K562 (cell line): ENCODE data around the gene MECP2. TPM values are rescaled to one million over a fixed set of nuclear protein-coding genes. Genes with fewer than 3 reads are reported as not detected.
A peak's percentile ranks its signal among the peaks of the same experiment; 100 is the strongest.

Experiments
- CBFA2T2 ChIP-seq: fragments of 450-650 bp; conservative IDR thresholded peaks from 2 replicates; pipeline ENCODE4 v1.6.1; 2017; ENCODE audit warnings: mild to moderate bottlenecking
- CREBBP ChIP-seq: IDR thresholded peaks from one replicate; pipeline ENCODE4 v1.6.1; 2012; ENCODE audit warnings: low read depth, mild to moderate bottlenecking, control low read depth, inconsistent platforms, low read length
- E2F3 ChIP-seq: fragments of 250-450 bp; sonication (Bioruptor Pico); IDR thresholded peaks from 2 replicates; pipeline ENCODE4 v1.4.0; 2020; ENCODE audit warnings: mild to moderate bottlenecking
- ESRRA ChIP-seq: fragments of 450-650 bp; IDR thresholded peaks from 2 replicates; pipeline ENCODE4 v1.6.1; 2014; ENCODE audit warnings: low read depth, mild to moderate bottlenecking, moderate library complexity, borderline replicate concordance
- FOXJ2 ChIP-seq: fragments of 200-800 bp; sonication (Bioruptor generic); IDR thresholded peaks from 2 replicates; pipeline ENCODE4 v1.6.1; 2016; ENCODE audit warnings: missing genetic modification characterization, missing compliant biosample characterization
- GATA2 ChIP-seq: sonication (generic); formaldehyde crosslinking; IDR thresholded peaks from 2 replicates; pipeline ENCODE4 v1.4.0; 2020; ENCODE audit warnings: mild to moderate bottlenecking, missing genetic modification reagents
- IFI16 ChIP-seq: fragments of 250-450 bp; sonication (Bioruptor Pico); IDR thresholded peaks from 2 replicates; pipeline ENCODE4 v2.1.2; 2022; ENCODE audit warnings: mild to moderate bottlenecking, inconsistent platforms
- KAT7 ChIP-seq: sonication (generic); formaldehyde crosslinking; IDR thresholded peaks from 2 replicates; pipeline ENCODE4 v1.8.0; 2022; ENCODE audit warnings: missing genetic modification reagents, mild to moderate bottlenecking, borderline replicate concordance
- KHSRP ChIP-seq: fragments of 450-650 bp; IDR thresholded peaks from 2 replicates; pipeline ENCODE4 v1.6.1; 2017
- KLF13 ChIP-seq: fragments of 450-650 bp; IDR thresholded peaks from 2 replicates; pipeline ENCODE4 v1.6.1; 2016; ENCODE audit warnings: missing genetic modification characterization, low read depth, mild to moderate bottlenecking, missing compliant biosample characterization, moderate library complexity, borderline replicate concordance
- MAFK ChIP-seq: IDR thresholded peaks from 2 replicates; pipeline ENCODE4 v1.6.1; 2011; ENCODE audit warnings: low read length, improper control_type of control experiment
- POLR2A ChIP-seq: fragments of 450-650 bp; conservative IDR thresholded peaks from 2 replicates; pipeline ENCODE4 v1.6.1; 2016
- RBBP5 ChIP-seq: fragments of 200-600 bp; sonication (generic); IDR thresholded peaks from 2 replicates; pipeline ENCODE4 v1.6.1; 2012; ENCODE audit warnings: borderline replicate concordance, mild to moderate bottlenecking, low read length, control low read depth, inconsistent platforms; ENCODE audit not compliant: insufficient read depth, poor library complexity, severe bottlenecking
- RBM39 ChIP-seq: fragments of 200-400 bp; formaldehyde crosslinking; optimal IDR thresholded peaks from 2 replicates; pipeline ENCODE3; 2018; ENCODE audit warnings: low read depth, low read length
- YY1 ChIP-seq, 3 experiments: IDR thresholded peaks; 2 replicates each; pipeline ENCODE4 v1.6.1; 2011; ENCODE audit warnings: low read length in 2 of 3, mild to moderate bottlenecking in 2 of 3, moderate library complexity in 2 of 3, borderline replicate concordance in 1 of 3, control low read depth in 1 of 3, low read depth in 1 of 3; ENCODE audit not compliant: insufficient read depth in 3 of 3, insufficient replicate concordance in 2 of 3, control insufficient read depth in 1 of 3, insufficient read length in 1 of 3; ENCODE audit errors: extremely low read depth in 1 of 3
- ZNF165 ChIP-seq: fragments of 250-450 bp; sonication (Bioruptor Pico); IDR thresholded peaks from 2 replicates; pipeline ENCODE4 v1.4.0; 2020; ENCODE audit warnings: borderline replicate concordance
- ZNF551 ChIP-seq: fragments of 250-450 bp; sonication (Bioruptor Pico); IDR thresholded peaks from 2 replicates; pipeline ENCODE4 v1.5.0; 2021; ENCODE audit warnings: mild to moderate bottlenecking, moderate library complexity
- ZNF76 ChIP-seq: fragments of 250-450 bp; sonication (Bioruptor Pico); IDR thresholded peaks from 2 replicates; pipeline ENCODE4 v1.4.0; 2020; ENCODE audit warnings: mild to moderate bottlenecking, moderate library complexity, borderline replicate concordance
- ZNF79 ChIP-seq: fragments of 250-450 bp; sonication (Bioruptor Pico); IDR thresholded peaks from 2 replicates; pipeline ENCODE4 v1.4.0; 2020; ENCODE audit warnings: low read depth, mild to moderate bottlenecking, moderate library complexity
- ZSCAN32 ChIP-seq: fragments of 450-650 bp; formaldehyde crosslinking; IDR thresholded peaks from 2 replicates; pipeline ENCODE4 v1.4.0; 2020; ENCODE audit warnings: mild to moderate bottlenecking, moderate library complexity
- polyA plus RNA-seq, 8 experiments: library from polyadenylated mRNA; depleted of rRNA in 4 of 8; stranded (reverse) in 5 of 8; unstranded in 3 of 8; fragments of >200 nt; fragmentation: Nextera tagmentation in 2 of 8; fragmentation: Illumina TruSeq in 1 of 8; extraction: Ambion mirVana in 2 of 8; extraction: Trizol in 1 of 8; gene quantifications; 2 replicates each; pipeline versions ENCODE4 v1.2.1 to v1.2.3, GENCODE V29; 2011 to 2014; ENCODE audit warnings: inconsistent platforms in 1 of 8, missing spikeins in 1 of 8
- total RNA-seq, 7 experiments: library from RNA; depleted of rRNA in 6 of 7; stranded (reverse); fragments of >200 nt in 6 of 7; fragmentation: Illumina TruSeq in 2 of 7; extraction: Trizol in 2 of 7; gene quantifications; 2 replicates each; pipeline versions ENCODE4 v1.2.1 to v1.2.3, GENCODE V29; 2011 to 2021; ENCODE audit warnings: low replicate concordance in 1 of 7
- TF ChIP-seq, protein P1 (sequence below): sonication (generic); formaldehyde crosslinking; IDR thresholded peaks from 2 replicates; pipeline ENCODE4 v1.8.0; 2022; ENCODE audit warnings: missing genetic modification reagents, mild to moderate bottlenecking, borderline replicate concordance
- TF ChIP-seq, protein P2 (sequence below): sonication (generic); formaldehyde crosslinking; IDR thresholded peaks from 2 replicates; pipeline ENCODE4 v1.8.0; 2022; ENCODE audit warnings: mild to moderate bottlenecking, missing genetic modification reagents
- TF ChIP-seq, protein P3 (sequence below): fragments of 450-650 bp; conservative IDR thresholded peaks from 2 replicates; pipeline ENCODE4 v1.6.1; 2016; ENCODE audit warnings: missing genetic modification characterization, low read depth, mild to moderate bottlenecking, control low read depth, missing compliant biosample characterization
- TF ChIP-seq, protein P4 (sequence below): IDR thresholded peaks from 2 replicates; pipeline ENCODE4 v1.6.1; 2016; ENCODE audit warnings: missing genetic modification characterization, missing compliant biosample characterization

Gene MECP2
- total and polyA plus RNA-seq, 9 of the 15 experiments (the other 6 are each of a cell fraction or from before 2014, with no cell fraction given) = 2.1 to 50.9 (median 30.5) TPM

DNA sequence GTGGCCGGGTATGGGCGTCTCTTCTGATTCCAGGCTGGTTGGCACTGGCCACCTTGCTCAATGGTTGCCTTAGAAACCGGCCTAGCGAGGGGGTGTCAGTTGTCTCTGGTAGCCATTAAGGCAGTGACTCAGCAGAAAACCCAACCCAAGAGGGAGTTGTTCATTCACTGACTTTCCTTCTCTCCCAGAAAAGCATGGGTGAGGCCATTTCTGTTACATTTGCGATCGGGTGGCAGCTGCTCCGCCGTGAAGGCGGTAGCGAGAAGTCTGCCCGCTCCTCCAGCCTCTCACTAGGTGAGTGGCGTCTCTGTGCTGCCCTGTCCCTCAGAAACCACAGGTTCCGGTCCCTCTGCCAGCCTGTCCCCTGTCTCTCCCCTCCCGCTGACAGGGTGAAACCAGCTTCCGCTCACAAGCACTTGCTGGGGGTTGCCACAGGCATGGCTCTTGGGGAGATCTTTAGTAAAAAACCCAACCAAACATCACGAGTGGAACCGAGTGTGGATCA is 95.2 kb downstream of the MECP2 start (continued):
- TF ChIP-seq RBM39 = no peak
- TF ChIP-seq RBBP5 = no peak
- TF ChIP-seq YY1 (IDR thresholded peaks at IDR 0.05; ENCODE audit: borderline replicate concordance in 1 of 3, control insufficient read depth in 1 of 3, extremely low read depth in 1 of 3, insufficient read depth in 3 of 3, insufficient read length in 1 of 3, insufficient replicate concordance in 2 of 3, low read depth in 1 of 3, low read length in 2 of 3) = peak; percentile 47 to 88 (median 73)
- TF ChIP-seq ESRRA = no peak
- TF ChIP-seq MAFK = peak; percentile 95
- TF ChIP-seq E2F3 (CRISPR knock-in tag) = peak; percentile 97
- TF ChIP-seq, protein P1, sequence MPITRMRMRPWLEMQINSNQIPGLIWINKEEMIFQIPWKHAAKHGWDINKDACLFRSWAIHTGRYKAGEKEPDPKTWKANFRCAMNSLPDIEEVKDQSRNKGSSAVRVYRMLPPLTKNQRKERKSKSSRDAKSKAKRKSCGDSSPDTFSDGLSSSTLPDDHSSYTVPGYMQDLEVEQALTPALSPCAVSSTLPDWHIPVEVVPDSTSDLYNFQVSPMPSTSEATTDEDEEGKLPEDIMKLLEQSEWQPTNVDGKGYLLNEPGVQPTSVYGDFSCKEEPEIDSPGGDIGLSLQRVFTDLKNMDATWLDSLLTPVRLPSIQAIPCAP = no peak
- TF ChIP-seq ZNF551 (CRISPR knock-in tag) = no peak
- TF ChIP-seq, protein P2, sequence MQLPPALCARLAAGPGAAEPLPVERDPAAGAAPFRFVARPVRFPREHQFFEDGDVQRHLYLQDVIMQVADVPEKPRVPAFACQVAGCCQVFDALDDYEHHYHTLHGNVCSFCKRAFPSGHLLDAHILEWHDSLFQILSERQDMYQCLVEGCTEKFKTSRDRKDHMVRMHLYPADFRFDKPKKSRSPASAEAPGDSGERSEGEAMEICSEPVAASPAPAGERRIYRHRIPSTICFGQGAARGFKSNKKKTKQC (CRISPR knock-in tag) = no peak
- TF ChIP-seq ZNF76 (CRISPR knock-in tag) = peak; percentile 92; the same call in 1 of the 2 replicates
- peak; percentile 96 for TF ChIP-seq ZNF165 (CRISPR knock-in tag)
- TF ChIP-seq CBFA2T2 = no peak
- 0 out of 2 replicates have a peak, but pooled peaks have one; percentile 48 for TF ChIP-seq FOXJ2 (tag)
- TF ChIP-seq, protein P3, sequence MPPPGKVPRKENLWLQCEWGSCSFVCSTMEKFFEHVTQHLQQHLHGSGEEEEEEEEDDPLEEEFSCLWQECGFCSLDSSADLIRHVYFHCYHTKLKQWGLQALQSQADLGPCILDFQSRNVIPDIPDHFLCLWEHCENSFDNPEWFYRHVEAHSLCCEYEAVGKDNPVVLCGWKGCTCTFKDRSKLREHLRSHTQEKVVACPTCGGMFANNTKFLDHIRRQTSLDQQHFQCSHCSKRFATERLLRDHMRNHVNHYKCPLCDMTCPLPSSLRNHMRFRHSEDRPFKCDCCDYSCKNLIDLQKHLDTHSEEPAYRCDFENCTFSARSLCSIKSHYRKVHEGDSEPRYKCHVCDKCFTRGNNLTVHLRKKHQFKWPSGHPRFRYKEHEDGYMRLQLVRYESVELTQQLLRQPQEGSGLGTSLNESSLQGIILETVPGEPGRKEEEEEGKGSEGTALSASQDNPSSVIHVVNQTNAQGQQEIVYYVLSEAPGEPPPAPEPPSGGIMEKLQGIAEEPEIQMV = peak; percentile 84
- TF ChIP-seq GATA2 (CRISPR knock-in tag) = no peak
- TF ChIP-seq KHSRP = no peak
- peak; percentile 60 for TF ChIP-seq POLR2A
- TF ChIP-seq KAT7 (CRISPR knock-in tag) = 0 out of 2 replicates have a peak, but pooled peaks have one; percentile 44
- TF ChIP-seq, protein P4, sequence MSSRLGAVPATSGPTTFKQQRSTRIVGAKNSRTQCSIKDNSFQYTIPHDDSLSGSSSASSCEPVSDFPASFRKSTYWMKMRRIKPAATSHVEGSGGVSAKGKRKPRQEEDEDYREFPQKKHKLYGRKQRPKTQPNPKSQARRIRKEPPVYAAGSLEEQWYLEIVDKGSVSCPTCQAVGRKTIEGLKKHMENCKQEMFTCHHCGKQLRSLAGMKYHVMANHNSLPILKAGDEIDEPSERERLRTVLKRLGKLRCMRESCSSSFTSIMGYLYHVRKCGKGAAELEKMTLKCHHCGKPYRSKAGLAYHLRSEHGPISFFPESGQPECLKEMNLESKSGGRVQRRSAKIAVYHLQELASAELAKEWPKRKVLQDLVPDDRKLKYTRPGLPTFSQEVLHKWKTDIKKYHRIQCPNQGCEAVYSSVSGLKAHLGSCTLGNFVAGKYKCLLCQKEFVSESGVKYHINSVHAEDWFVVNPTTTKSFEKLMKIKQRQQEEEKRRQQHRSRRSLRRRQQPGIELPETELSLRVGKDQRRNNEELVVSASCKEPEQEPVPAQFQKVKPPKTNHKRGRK = no peak
- peak; percentile 65; the same call in 1 of the 2 replicates for TF ChIP-seq IFI16 (CRISPR knock-in tag)
- TF ChIP-seq CREBBP = no peak
- TF ChIP-seq ZSCAN32 (CRISPR knock-in tag) = peak; percentile 67
- peak; percentile 90 for TF ChIP-seq ZNF79 (CRISPR knock-in tag)
- peak; percentile 80 for TF ChIP-seq KLF13 (tag)
